Measurements from ENCODE around the gene FANCI.

- TF ChIP-seq CTCF (IDR thresholded peaks at IDR 0.05; ENCODE audit: low read depth, low read length) (no peak), EZH2phosphoT487 (IDR thresholded peaks at IDR 0.05; ENCODE audit: low read depth) (no peak)
Measured at GRCh38 chr15:89211678-89212170, 32.1 kb upstream of the FANCI start.

All from OCI-LY3 (cell line).